Measurements from ENCODE around the gene GTPBP6.

GRCh38 chrX:330726-331150 is 12.1 kb upstream of the GTPBP6 start:
- TF ChIP-seq CTCF (IDR thresholded peaks at IDR 0.05) (no peak), POLR2A (IDR thresholded peaks at IDR 0.05) (no peak), EP300 (IDR thresholded peaks at IDR 0.05) (no peak)
